GM12872 (cell line): ENCODE results near the gene TTC21B.

ENCODE experiments used
- CTCF ChIP-seq: IDR thresholded peaks from 3 replicates; pipeline ENCODE4 v1.5.1; 2011; ENCODE audit warnings: low read depth, mild to moderate bottlenecking, low read length, moderate library complexity; ENCODE audit not compliant: insufficient read depth

The TTC21B gene

GRCh38 chr2:165846056-165846455, 107.5 kb downstream of the TTC21B start:
- TF ChIP-seq CTCF: no peak

GRCh38 chr2:165844216-165844615, 109.4 kb downstream of the TTC21B start:
- no peak for TF ChIP-seq CTCF

GRCh38 chr2:165843351-165843750, 110.2 kb downstream of the TTC21B start:
- TF ChIP-seq CTCF: no peak

- no peak for TF ChIP-seq CTCF
Observed at GRCh38 chr2:165840333-165840958, 113.1 kb downstream of the TTC21B start.

- no peak for TF ChIP-seq CTCF
Observed at GRCh38 chr2:165839610-165840009, 114.0 kb downstream of the TTC21B start.

GRCh38 chr2:165837122-165837521, 116.5 kb downstream of the TTC21B start:
- TF ChIP-seq CTCF: no peak

- no peak for TF ChIP-seq CTCF
Observed at GRCh38 chr2:165835363-165835762, 118.2 kb downstream of the TTC21B start.

- TF ChIP-seq CTCF: no peak
Observed at GRCh38 chr2:165833156-165833555, 120.4 kb downstream of the TTC21B start.
